Transverse colon (tissue), 4 donors: ENCODE results near the gene AMBP.

ENCODE experiments used
- EP300 ChIP-seq: sonication (generic); formaldehyde crosslinking; IDR thresholded peaks from one replicate; pipeline ENCODE4 v1.6.1; 2017; ENCODE audit warnings: antibody characterized with exemption, low read depth
- POLR2A ChIP-seq: fragments of 450-650 bp; IDR thresholded peaks from one replicate; pipeline ENCODE4 v1.6.1; 2016; ENCODE audit warnings: antibody characterized with exemption, mild to moderate bottlenecking, moderate library complexity
- POLR2AphosphoS5 ChIP-seq, 3 donors: sonication (generic); formaldehyde crosslinking; IDR thresholded peaks; one replicate each; pipeline ENCODE4 v1.6.1; 2016; ENCODE audit warnings: antibody characterized with exemption in 3 of 3
- TF ChIP-seq, protein P1 (sequence below), 5 experiments: fragments of 200-600 bp in 3 of 5; fragments of 450-650 bp in 2 of 5; sonication (generic) in 3 of 5; IDR thresholded peaks; 1 replicate in 2 of 5; 2 replicates in 3 of 5; pipeline ENCODE4 v1.5.1; 2016 to 2017; ENCODE audit warnings: antibody characterized with exemption in 5 of 5, inconsistent platforms in 3 of 5, mild to moderate bottlenecking in 2 of 5, moderate library complexity in 1 of 5

DNA sequence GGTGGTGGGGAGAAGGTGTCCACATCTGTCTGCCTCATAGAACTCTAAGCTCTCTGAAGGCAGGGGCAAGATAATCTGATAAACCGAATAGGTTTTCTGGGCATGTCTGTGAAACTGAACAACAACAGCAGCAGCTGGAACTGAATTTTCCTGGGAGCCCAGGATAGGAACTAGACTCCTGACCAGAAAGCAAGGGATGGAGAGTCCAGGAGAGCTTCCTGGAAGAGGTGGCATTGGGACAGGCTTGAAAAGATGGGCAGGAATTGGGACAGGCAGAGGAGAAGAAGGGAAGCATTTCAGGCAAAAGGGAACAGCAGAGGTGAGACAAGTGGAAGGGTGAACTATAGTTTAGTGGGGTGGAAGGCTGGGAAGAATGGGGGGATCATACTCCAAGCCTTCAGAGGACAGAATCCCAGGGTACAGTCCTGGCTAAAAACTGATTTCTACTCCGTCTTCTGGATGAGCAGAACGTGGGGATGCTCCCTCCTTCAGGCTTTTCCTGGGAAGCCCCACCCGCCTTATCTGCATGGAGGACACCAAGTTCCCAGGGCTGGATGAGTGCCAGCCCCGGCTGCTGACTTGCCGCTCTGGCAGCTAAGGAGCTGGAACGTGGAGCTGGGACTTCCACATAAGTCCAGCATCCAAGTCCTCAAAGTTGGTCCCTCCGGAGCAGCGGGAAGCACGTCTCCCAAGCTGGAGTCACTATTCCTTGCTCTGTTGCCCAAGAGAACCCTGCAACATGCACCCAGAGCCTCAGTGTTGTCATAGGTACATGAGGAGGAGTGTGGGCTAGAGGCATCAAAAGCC is 34.9 kb upstream of the AMBP start:
- TF ChIP-seq, protein P1, sequence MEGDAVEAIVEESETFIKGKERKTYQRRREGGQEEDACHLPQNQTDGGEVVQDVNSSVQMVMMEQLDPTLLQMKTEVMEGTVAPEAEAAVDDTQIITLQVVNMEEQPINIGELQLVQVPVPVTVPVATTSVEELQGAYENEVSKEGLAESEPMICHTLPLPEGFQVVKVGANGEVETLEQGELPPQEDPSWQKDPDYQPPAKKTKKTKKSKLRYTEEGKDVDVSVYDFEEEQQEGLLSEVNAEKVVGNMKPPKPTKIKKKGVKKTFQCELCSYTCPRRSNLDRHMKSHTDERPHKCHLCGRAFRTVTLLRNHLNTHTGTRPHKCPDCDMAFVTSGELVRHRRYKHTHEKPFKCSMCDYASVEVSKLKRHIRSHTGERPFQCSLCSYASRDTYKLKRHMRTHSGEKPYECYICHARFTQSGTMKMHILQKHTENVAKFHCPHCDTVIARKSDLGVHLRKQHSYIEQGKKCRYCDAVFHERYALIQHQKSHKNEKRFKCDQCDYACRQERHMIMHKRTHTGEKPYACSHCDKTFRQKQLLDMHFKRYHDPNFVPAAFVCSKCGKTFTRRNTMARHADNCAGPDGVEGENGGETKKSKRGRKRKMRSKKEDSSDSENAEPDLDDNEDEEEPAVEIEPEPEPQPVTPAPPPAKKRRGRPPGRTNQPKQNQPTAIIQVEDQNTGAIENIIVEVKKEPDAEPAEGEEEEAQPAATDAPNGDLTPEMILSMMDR (IDR thresholded peaks at IDR 0.05): no peak
- TF ChIP-seq POLR2AphosphoS5 (IDR thresholded peaks at IDR 0.05) (no peak), POLR2A (no peak), EP300 (no peak)
